ENCODE measurements around the gene PHF10. TPM values are rescaled to one million over a fixed set of nuclear protein-coding genes. Genes with fewer than 3 reads are reported as not detected.

PHF10 gene
- total RNA-seq, 1 donor from 2014 or later: 50.6 TPM

- no peak for TF ChIP-seq CTCF (IDR thresholded peaks at IDR 0.05)
- Mint-ChIP-seq H3K9me3 (ENCODE audit: unreplicated experiment) (no peaks in the 10 kb centered on the region), H3K27me3 (ENCODE audit: unreplicated experiment) (no peaks in the 10 kb centered on the region), H3K4me3 (ENCODE audit: unreplicated experiment) (no peak overlapping the region), H3K36me3 (ENCODE audit: unreplicated experiment) (peaks cover 11% of the 10 kb centered on the region), H3K4me1 (ENCODE audit: unreplicated experiment) (peaks cover 7% of the 10 kb centered on the region), H3K27ac (ENCODE audit: unreplicated experiment) (no peak overlapping the region)
- peak; percentile 82 for DNase-seq (ENCODE audit: extremely low spot score, unreplicated experiment)
These were observed 67.6 kb downstream of the PHF10 start for GRCh38 chr6:169656546-169657283.

- Mint-ChIP-seq H3K4me1 (ENCODE audit: unreplicated experiment) (peaks cover 7% of the 10 kb centered on the region), H3K9me3 (ENCODE audit: unreplicated experiment) (no peaks in the 10 kb centered on the region), H3K36me3 (ENCODE audit: unreplicated experiment) (peaks cover 11% of the 10 kb centered on the region), H3K27ac (ENCODE audit: unreplicated experiment) (peak overlapping the region; percentile 79), H3K4me3 (ENCODE audit: unreplicated experiment) (peak overlapping the region; percentile 79), H3K27me3 (ENCODE audit: unreplicated experiment) (no peaks in the 10 kb centered on the region)
- peak; percentile 85 for DNase-seq (ENCODE audit: extremely low spot score, unreplicated experiment)
- peak; percentile 52 for TF ChIP-seq CTCF (IDR thresholded peaks at IDR 0.05)
These were observed 69.5 kb downstream of the PHF10 start for GRCh38 chr6:169654598-169655391.

Other genes starting within 250 kb of the PHF10 start
- gene WDR27, start 22.5 kb downstream of the PHF10 start, total RNA-seq: 37.0 and 37.4 TPM in 2 replicates
- gene C6orf120, start 22.4 kb downstream of the PHF10 start, total RNA-seq: 32.3 and 33.1 TPM in 2 replicates
- 1.4 and 3.0 TPM in 2 replicates for gene DYNLT2, start 27.1 kb upstream of the PHF10 start, total RNA-seq
- 34.6 and 39.9 TPM in 2 replicates for gene ERMARD, start 27.1 kb upstream of the PHF10 start, total RNA-seq

Data from osteocyte (in vitro differentiated cells).